Loucy (cell line): ENCODE results near the gene PTGES3L.
"Not testable (repeated sequence)": the region's sequence is repeated elsewhere in the genome, so short reads cannot be mapped to it uniquely, and the experiment has no call there.

Source experiments
- CTCF ChIP-seq: fragments of 200-600 bp; sonication (generic); conservative IDR thresholded peaks from 2 replicates; pipeline ENCODE4 v1.5.1; 2014; ENCODE audit warnings: mild to moderate bottlenecking, antibody characterized with exemption, low read length
- EZH2phosphoT487 ChIP-seq: fragments of 200-600 bp; IDR thresholded peaks from 2 replicates; pipeline ENCODE4 v1.6.1; 2018; ENCODE audit warnings: antibody characterized with exemption, mild to moderate bottlenecking, moderate library complexity, borderline replicate concordance

GRCh38 chr17:42973323-42973722 is 6.6 kb downstream of the PTGES3L start:
- not testable (repeated sequence) for TF ChIP-seq CTCF, EZH2phosphoT487
